GM23338 (cell line): ENCODE data around the gene ARHGAP12. TPM values are rescaled to one million over a fixed set of nuclear protein-coding genes. Genes with fewer than 3 reads are reported as not detected.

Experiments
- ATAC-seq: fragments of 200-7000 bp; cut with Tn5 transposase; 3 replicates; pipeline ENCODE4 v1.9.1; 2020
- DNase-seq: peaks from one replicate; pipeline ENCODE4 v3.0.0-alpha.2; 2015; ENCODE audit warnings: low spot score
- H2AFZ ChIP-seq: fragments of 200-600 bp; sonication (generic); 2 replicates; pipeline ENCODE4 v1.8.0; 2016; ENCODE audit warnings: antibody characterized with exemption, mild to moderate bottlenecking, moderate library complexity
- H3F3A ChIP-seq: fragments of 200-600 bp; sonication (generic); replicated peaks from 2 replicates; pipeline ENCODE4 v1.8.0; 2017; ENCODE audit warnings: antibody characterized with exemption, mixed run types, low read depth
- H3K27ac ChIP-seq: fragments of 200-600 bp; sonication (generic); 2 replicates; pipeline ENCODE4 v1.6.1; 2016; ENCODE audit warnings: low read depth
- H3K27me3 ChIP-seq: fragments of 200-600 bp; sonication (generic); 2 replicates; pipeline ENCODE4 v1.8.0; 2016; ENCODE audit warnings: mild to moderate bottlenecking, mixed run types, moderate library complexity; ENCODE audit not compliant: insufficient read depth
- H3K36me3 ChIP-seq: fragments of 200-600 bp; sonication (generic); 2 replicates; pipeline ENCODE4 v1.8.0; 2016; ENCODE audit warnings: mild to moderate bottlenecking; ENCODE audit not compliant: insufficient read depth
- H3K4me1 ChIP-seq: fragments of 200-600 bp; sonication (generic); 2 replicates; pipeline ENCODE4 v1.8.0; 2016; ENCODE audit warnings: mild to moderate bottlenecking, moderate library complexity; ENCODE audit not compliant: insufficient read depth
- H3K4me2 ChIP-seq: fragments of 200-600 bp; sonication (generic); 2 replicates; pipeline ENCODE4 v1.7.1; 2017; ENCODE audit warnings: mixed run types
- H3K4me3 ChIP-seq: fragments of 200-600 bp; sonication (generic); 2 replicates; pipeline ENCODE4 v1.6.1; 2016; ENCODE audit warnings: mixed run types
- H3K79me2 ChIP-seq: fragments of 200-600 bp; sonication (generic); replicated peaks from 2 replicates; pipeline ENCODE4 v1.8.0; 2017; ENCODE audit warnings: mild to moderate bottlenecking; ENCODE audit not compliant: insufficient read depth
- H3K9me2 ChIP-seq: fragments of 200-600 bp; sonication (generic); 2 replicates; pipeline ENCODE4 v1.8.0; 2017; ENCODE audit not compliant: insufficient read depth
- H4K20me1 ChIP-seq: fragments of 200-600 bp; sonication (generic); replicated peaks from 2 replicates; pipeline ENCODE4 v1.8.0; 2017; ENCODE audit warnings: mild to moderate bottlenecking; ENCODE audit not compliant: insufficient read depth
- H3K27ac Mint-ChIP-seq: 2 replicates; pipeline ENCODE4 v1.8.0; 2020; ENCODE audit warnings: inconsistent platforms, mild to moderate bottlenecking, moderate library complexity, mixed read lengths
- H3K27me3 Mint-ChIP-seq: 3 replicates; pipeline ENCODE4 v1.8.0; 2022; ENCODE audit warnings: low read depth, mild to moderate bottlenecking, moderate library complexity, mixed read lengths, inconsistent platforms; ENCODE audit not compliant: insufficient read depth, poor library complexity
- H3K36me3 Mint-ChIP-seq: 3 replicates; pipeline ENCODE4 v1.8.0; 2021; ENCODE audit warnings: low read depth, mild to moderate bottlenecking, inconsistent platforms, moderate library complexity, mixed read lengths
- H3K4me1 Mint-ChIP-seq: 3 replicates; pipeline ENCODE4 v1.8.0; 2020; ENCODE audit warnings: mild to moderate bottlenecking, inconsistent platforms, mixed read lengths
- H3K4me3 Mint-ChIP-seq: 3 replicates; pipeline ENCODE4 v1.8.0; 2021; ENCODE audit warnings: moderate library complexity, mild to moderate bottlenecking, inconsistent platforms, mixed read lengths
- H3K9me3 Mint-ChIP-seq: 3 replicates; pipeline ENCODE4 v1.8.0; 2020; ENCODE audit warnings: moderate library complexity, mild to moderate bottlenecking, inconsistent platforms, mixed read lengths
- CREB1 ChIP-seq: fragments of 250-450 bp; sonication (Bioruptor Pico); IDR thresholded peaks from 2 replicates; pipeline ENCODE4 v1.5.0; 2020; ENCODE audit warnings: low read depth, mild to moderate bottlenecking, moderate library complexity
- EZH2 ChIP-seq: fragments of 200-600 bp; sonication (generic); IDR thresholded peaks from one replicate; pipeline ENCODE4 v1.8.0; 2017; ENCODE audit warnings: antibody characterized with exemption, mild to moderate bottlenecking, low read depth; ENCODE audit not compliant: unreplicated experiment
- EZH2phosphoT487 ChIP-seq: fragments of 200-600 bp; sonication (generic); IDR thresholded peaks from one replicate; pipeline ENCODE4 v1.8.1; 2018; ENCODE audit warnings: antibody characterized with exemption; ENCODE audit not compliant: unreplicated experiment
- JUNB ChIP-seq: IDR thresholded peaks from one replicate; pipeline ENCODE4 v1.6.1; 2016; ENCODE audit warnings: antibody characterized with exemption; ENCODE audit not compliant: unreplicated experiment
- POLR2AphosphoS5 ChIP-seq: IDR thresholded peaks from 2 replicates; pipeline ENCODE4 v1.6.1; 2016; ENCODE audit warnings: antibody characterized with exemption, low read depth
- STAT1 ChIP-seq: IDR thresholded peaks from one replicate; pipeline ENCODE4 v1.6.1; 2016; ENCODE audit warnings: antibody characterized with exemption; ENCODE audit not compliant: unreplicated experiment
- ZNF114 ChIP-seq: fragments of 250-450 bp; sonication (Bioruptor Pico); IDR thresholded peaks from 2 replicates; pipeline ENCODE4 v1.5.0; 2020; ENCODE audit warnings: mild to moderate bottlenecking, moderate library complexity
- ZNF331 ChIP-seq: fragments of 250-450 bp; sonication (Bioruptor Pico); IDR thresholded peaks from 2 replicates; pipeline ENCODE4 v1.5.0; 2020; ENCODE audit warnings: low read depth, mild to moderate bottlenecking, moderate library complexity
- polyA plus RNA-seq: library from polyadenylated mRNA; unstranded; fragments of >200 nt; fragmentation: Nextera tagmentation; extraction: Ambion mirVana; gene quantifications from 2 replicates; pipeline ENCODE4 v1.2.1, GENCODE V29; 2016
- total RNA-seq: library from RNA; depleted of rRNA; stranded (reverse); fragments of >200 nt; shearing (Covaris generic); gene quantifications from 2 replicates; pipeline ENCODE4 v1.2.3, GENCODE V29; 2014
- TF ChIP-seq, protein P1 (sequence below): fragments of 250-450 bp; sonication (Bioruptor Pico); IDR thresholded peaks from 2 replicates; pipeline ENCODE4 v1.5.0; 2020; ENCODE audit warnings: mild to moderate bottlenecking, moderate library complexity
- TF ChIP-seq, protein P2 (sequence below), 2 experiments: fragments of 200-600 bp in 1 of 2; sonication (generic) in 1 of 2; conservative IDR thresholded peaks; 2 replicates each; pipeline versions ENCODE4 v1.5.1 to v1.6.1; 2016 to 2017; ENCODE audit warnings: antibody characterized with exemption in 2 of 2, low read depth in 2 of 2, mild to moderate bottlenecking in 2 of 2, moderate library complexity in 1 of 2
- TF ChIP-seq, protein P3 (sequence below): IDR thresholded peaks from one replicate; pipeline ENCODE4 v1.6.1; 2018; ENCODE audit warnings: antibody characterized with exemption; ENCODE audit not compliant: unreplicated experiment
- TF ChIP-seq, protein P4 (sequence below): IDR thresholded peaks from 2 replicates; pipeline ENCODE4 v1.6.1; 2016; ENCODE audit warnings: antibody characterized with exemption

The ARHGAP12 gene
- total and polyA plus RNA-seq, 2 experiments from 2014 or later = 27.5 to 50.7 TPM

DNA sequence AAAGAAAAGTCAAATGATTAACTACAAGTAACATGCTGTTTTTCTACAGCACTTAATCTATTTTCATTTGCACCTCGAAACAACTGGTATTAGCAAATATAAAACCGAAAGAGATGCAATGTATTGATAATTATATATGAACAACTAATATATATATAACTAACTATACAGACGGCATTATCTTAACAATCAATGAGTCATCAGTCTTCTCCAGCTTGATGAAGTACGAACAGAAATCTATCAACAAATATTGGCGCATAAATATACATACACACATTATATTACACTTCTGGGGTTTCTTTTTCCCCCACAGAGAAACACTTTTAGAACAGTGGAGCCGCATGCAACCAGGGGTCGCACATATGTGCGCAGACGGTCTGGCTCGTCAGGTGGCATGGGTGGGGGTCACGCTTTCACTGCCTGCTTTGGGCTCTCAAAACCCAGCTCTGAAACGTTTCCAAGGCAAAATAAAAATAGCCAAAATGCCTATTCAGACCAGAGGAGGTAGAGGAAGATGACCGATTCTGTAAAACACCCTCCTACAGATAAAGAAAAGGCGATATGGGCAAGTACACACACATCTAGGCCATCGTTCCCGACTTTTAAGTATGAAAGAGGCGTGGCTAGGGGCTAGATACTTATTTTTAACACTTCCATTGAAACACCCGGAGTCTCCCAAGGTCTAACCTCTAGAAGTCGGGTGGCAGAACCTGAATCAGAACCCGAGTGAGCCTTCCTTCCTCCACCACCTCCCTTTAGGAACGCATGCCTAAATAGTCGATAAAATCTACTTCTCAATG lies 1.7 kb downstream of the ARHGAP12 start (continued):
- TF ChIP-seq, protein P1, sequence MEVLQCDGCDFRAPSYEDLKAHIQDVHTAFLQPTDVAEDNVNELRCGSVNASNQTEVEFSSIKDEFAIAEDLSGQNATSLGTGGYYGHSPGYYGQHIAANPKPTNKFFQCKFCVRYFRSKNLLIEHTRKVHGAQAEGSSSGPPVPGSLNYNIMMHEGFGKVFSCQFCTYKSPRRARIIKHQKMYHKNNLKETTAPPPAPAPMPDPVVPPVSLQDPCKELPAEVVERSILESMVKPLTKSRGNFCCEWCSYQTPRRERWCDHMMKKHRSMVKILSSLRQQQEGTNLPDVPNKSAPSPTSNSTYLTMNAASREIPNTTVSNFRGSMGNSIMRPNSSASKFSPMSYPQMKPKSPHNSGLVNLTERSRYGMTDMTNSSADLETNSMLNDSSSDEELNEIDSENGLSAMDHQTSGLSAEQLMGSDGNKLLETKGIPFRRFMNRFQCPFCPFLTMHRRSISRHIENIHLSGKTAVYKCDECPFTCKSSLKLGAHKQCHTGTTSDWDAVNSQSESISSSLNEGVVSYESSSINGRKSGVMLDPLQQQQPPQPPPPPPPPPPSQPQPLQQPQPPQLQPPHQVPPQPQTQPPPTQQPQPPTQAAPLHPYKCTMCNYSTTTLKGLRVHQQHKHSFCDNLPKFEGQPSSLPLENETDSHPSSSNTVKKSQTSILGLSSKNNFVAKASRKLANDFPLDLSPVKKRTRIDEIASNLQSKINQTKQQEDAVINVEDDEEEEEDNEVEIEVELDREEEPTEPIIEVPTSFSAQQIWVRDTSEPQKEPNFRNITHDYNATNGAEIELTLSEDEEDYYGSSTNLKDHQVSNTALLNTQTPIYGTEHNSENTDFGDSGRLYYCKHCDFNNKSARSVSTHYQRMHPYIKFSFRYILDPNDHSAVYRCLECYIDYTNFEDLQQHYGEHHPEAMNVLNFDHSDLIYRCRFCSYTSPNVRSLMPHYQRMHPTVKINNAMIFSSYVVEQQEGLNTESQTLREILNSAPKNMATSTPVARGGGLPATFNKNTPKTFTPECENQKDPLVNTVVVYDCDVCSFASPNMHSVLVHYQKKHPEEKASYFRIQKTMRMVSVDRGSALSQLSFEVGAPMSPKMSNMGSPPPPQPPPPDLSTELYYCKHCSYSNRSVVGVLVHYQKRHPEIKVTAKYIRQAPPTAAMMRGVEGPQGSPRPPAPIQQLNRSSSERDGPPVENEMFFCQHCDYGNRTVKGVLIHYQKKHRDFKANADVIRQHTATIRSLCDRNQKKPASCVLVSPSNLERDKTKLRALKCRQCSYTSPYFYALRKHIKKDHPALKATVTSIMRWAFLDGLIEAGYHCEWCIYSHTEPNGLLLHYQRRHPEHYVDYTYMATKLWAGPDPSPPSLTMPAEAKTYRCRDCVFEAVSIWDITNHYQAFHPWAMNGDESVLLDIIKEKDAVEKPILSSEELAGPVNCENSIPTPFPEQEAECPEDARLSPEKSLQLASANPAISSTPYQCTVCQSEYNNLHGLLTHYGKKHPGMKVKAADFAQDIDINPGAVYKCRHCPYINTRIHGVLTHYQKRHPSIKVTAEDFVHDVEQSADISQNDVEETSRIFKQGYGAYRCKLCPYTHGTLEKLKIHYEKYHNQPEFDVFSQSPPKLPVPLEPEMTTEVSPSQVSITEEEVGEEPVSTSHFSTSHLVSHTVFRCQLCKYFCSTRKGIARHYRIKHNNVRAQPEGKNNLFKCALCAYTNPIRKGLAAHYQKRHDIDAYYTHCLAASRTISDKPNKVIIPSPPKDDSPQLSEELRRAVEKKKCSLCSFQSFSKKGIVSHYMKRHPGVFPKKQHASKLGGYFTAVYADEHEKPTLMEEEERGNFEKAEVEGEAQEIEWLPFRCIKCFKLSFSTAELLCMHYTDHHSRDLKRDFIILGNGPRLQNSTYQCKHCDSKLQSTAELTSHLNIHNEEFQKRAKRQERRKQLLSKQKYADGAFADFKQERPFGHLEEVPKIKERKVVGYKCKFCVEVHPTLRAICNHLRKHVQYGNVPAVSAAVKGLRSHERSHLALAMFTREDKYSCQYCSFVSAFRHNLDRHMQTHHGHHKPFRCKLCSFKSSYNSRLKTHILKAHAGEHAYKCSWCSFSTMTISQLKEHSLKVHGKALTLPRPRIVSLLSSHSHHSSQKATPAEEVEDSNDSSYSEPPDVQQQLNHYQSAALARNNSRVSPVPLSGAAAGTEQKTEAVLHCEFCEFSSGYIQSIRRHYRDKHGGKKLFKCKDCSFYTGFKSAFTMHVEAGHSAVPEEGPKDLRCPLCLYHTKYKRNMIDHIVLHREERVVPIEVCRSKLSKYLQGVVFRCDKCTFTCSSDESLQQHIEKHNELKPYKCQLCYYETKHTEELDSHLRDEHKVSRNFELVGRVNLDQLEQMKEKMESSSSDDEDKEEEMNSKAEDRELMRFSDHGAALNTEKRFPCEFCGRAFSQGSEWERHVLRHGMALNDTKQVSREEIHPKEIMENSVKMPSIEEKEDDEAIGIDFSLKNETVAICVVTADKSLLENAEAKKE (CRISPR knock-in tag) = no peak
- no peak for TF ChIP-seq POLR2AphosphoS5
- no peak for TF ChIP-seq STAT1
- TF ChIP-seq ZNF331 = no peak

DNA sequence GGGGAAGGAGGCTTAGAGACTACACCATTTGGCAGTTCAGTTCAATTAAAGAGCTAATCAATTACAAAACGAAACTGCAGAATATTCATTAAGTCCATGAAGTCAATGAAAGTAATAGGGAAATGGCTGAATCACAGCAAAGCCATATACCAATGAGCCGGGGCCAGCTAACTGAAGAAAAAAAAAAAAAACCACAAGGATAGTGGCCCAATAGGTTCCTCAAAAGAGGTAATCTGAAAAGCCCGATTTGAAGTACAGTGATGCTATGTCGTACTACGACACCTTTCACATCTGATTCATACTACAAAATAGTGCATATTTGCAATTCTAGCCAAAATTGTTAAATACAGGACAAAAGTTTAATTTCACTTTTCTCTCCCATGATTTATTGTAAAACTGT lies 2.5 kb downstream of the ARHGAP12 start:
- H4K20me1 ChIP-seq = peaks cover 24% of the 10 kb centered on the region
- peaks cover 18% of the 10 kb centered on the region; the same call in 2 of the 3 replicates for H3K36me3 Mint-ChIP-seq
- H3K4me1 Mint-ChIP-seq = peaks cover 37% of the 10 kb centered on the region
- peak overlapping the region; percentile 99 for H3K4me2 ChIP-seq
- peaks cover 37% of the 10 kb centered on the region for H3K4me1 ChIP-seq
- no peaks in the 10 kb centered on the region; the same call in 1 of the 2 replicates for H3F3A ChIP-seq
- peaks cover 66% of the 10 kb centered on the region for H3K79me2 ChIP-seq
- peak overlapping the region; percentile 93; the same call in 2 of the 3 replicates for H3K4me3 Mint-ChIP-seq
- H3K27me3 ChIP-seq = no peaks in the 10 kb centered on the region
- ATAC-seq = no peak
- DNase-seq = no peak
- no peak overlapping the region for H3K4me3 ChIP-seq
- H3K9me2 ChIP-seq = no peaks in the 10 kb centered on the region
- H3K9me3 Mint-ChIP-seq = peaks cover 5% of the 10 kb centered on the region; the same call in 2 of the 3 replicates
- H3K27ac ChIP-seq = no peak overlapping the region
- peaks cover 6% of the 10 kb centered on the region for H3K27me3 Mint-ChIP-seq
- no peak overlapping the region for H3K27ac Mint-ChIP-seq
- H3K36me3 ChIP-seq = no peaks in the 10 kb centered on the region
- H2AFZ ChIP-seq = no peak overlapping the region
- TF ChIP-seq, protein P2, sequence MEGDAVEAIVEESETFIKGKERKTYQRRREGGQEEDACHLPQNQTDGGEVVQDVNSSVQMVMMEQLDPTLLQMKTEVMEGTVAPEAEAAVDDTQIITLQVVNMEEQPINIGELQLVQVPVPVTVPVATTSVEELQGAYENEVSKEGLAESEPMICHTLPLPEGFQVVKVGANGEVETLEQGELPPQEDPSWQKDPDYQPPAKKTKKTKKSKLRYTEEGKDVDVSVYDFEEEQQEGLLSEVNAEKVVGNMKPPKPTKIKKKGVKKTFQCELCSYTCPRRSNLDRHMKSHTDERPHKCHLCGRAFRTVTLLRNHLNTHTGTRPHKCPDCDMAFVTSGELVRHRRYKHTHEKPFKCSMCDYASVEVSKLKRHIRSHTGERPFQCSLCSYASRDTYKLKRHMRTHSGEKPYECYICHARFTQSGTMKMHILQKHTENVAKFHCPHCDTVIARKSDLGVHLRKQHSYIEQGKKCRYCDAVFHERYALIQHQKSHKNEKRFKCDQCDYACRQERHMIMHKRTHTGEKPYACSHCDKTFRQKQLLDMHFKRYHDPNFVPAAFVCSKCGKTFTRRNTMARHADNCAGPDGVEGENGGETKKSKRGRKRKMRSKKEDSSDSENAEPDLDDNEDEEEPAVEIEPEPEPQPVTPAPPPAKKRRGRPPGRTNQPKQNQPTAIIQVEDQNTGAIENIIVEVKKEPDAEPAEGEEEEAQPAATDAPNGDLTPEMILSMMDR (conservative IDR thresholded peaks at IDR 0.05; ENCODE audit: low read depth in 2 of 2) = no peak
- no peak for TF ChIP-seq CREB1 (CRISPR knock-in tag)
- no peak for TF ChIP-seq POLR2AphosphoS5
- no peak for TF ChIP-seq ZNF331
- no peak for TF ChIP-seq JUNB
- TF ChIP-seq EZH2 = no peak
- no peak for TF ChIP-seq EZH2phosphoT487
- TF ChIP-seq, protein P3, sequence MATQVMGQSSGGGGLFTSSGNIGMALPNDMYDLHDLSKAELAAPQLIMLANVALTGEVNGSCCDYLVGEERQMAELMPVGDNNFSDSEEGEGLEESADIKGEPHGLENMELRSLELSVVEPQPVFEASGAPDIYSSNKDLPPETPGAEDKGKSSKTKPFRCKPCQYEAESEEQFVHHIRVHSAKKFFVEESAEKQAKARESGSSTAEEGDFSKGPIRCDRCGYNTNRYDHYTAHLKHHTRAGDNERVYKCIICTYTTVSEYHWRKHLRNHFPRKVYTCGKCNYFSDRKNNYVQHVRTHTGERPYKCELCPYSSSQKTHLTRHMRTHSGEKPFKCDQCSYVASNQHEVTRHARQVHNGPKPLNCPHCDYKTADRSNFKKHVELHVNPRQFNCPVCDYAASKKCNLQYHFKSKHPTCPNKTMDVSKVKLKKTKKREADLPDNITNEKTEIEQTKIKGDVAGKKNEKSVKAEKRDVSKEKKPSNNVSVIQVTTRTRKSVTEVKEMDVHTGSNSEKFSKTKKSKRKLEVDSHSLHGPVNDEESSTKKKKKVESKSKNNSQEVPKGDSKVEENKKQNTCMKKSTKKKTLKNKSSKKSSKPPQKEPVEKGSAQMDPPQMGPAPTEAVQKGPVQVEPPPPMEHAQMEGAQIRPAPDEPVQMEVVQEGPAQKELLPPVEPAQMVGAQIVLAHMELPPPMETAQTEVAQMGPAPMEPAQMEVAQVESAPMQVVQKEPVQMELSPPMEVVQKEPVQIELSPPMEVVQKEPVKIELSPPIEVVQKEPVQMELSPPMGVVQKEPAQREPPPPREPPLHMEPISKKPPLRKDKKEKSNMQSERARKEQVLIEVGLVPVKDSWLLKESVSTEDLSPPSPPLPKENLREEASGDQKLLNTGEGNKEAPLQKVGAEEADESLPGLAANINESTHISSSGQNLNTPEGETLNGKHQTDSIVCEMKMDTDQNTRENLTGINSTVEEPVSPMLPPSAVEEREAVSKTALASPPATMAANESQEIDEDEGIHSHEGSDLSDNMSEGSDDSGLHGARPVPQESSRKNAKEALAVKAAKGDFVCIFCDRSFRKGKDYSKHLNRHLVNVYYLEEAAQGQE = no peak
- TF ChIP-seq, protein P4, sequence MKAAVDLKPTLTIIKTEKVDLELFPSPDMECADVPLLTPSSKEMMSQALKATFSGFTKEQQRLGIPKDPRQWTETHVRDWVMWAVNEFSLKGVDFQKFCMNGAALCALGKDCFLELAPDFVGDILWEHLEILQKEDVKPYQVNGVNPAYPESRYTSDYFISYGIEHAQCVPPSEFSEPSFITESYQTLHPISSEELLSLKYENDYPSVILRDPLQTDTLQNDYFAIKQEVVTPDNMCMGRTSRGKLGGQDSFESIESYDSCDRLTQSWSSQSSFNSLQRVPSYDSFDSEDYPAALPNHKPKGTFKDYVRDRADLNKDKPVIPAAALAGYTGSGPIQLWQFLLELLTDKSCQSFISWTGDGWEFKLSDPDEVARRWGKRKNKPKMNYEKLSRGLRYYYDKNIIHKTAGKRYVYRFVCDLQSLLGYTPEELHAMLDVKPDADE = no peak
- no peak for TF ChIP-seq ZNF114 (CRISPR knock-in tag)
